ENCODE results near the gene TNFSF12. TPM values are rescaled to one million over a fixed set of nuclear protein-coding genes. Genes with fewer than 3 reads are reported as not detected.
A peak's percentile ranks its signal among the peaks of the same experiment; 100 is the strongest.
"Not testable (repeated sequence)": the region's sequence is repeated elsewhere in the genome, so short reads cannot be mapped to it uniquely, and the experiment has no call there.

TNFSF12 gene
- total RNA-seq, 1 donor from 2014 or later = 3.7 TPM

- DNase-seq (ENCODE audit: low spot score in 2 of 2) (peak; percentile 87 to 89), FAIRE-seq (no peak)
Observed at GRCh38 chr17:7583253-7584109, 34.6 kb downstream of the TNFSF12 start, which contains the start of gene MPDU1. TSS of gene MPDU1 (plus strand) at chr17:7583852. CDS start at chr17:7583863, 11 bp downstream.

GRCh38 chr17:7586673-7587419 lies 38.0 kb downstream of the TNFSF12 start:
- DNase-seq (ENCODE audit: low spot score in 2 of 2) = no peak
- FAIRE-seq = no peak

- DNase-seq (ENCODE audit: low spot score in 2 of 2) = no peak
- no peak for FAIRE-seq
Observed at GRCh38 chr17:7587420-7588151, 38.7 kb downstream of the TNFSF12 start.

- FAIRE-seq (no peak), DNase-seq (ENCODE audit: low spot score in 2 of 2) (peak in 1 of 2 donors; percentile 57)
Observed at GRCh38 chr17:7588553-7589203, 39.8 kb downstream of the TNFSF12 start.

GRCh38 chr17:7589204-7589868 lies 40.5 kb downstream of the TNFSF12 start:
- FAIRE-seq (no peak), DNase-seq (ENCODE audit: low spot score in 2 of 2) (peak; percentile 88 to 96)

- FAIRE-seq (no peak), DNase-seq (ENCODE audit: low spot score in 2 of 2) (no peak)
Observed at GRCh38 chr17:7589891-7590691, 41.2 kb downstream of the TNFSF12 start, which contains the start of gene SOX15. TSS of gene SOX15 (minus strand) at chr17:7590094. CDS start at chr17:7589676, 418 bp downstream.

GRCh38 chr17:7590743-7591142 lies 41.9 kb downstream of the TNFSF12 start:
- FAIRE-seq (no peak), DNase-seq (ENCODE audit: low spot score in 2 of 2) (no peak)

- FAIRE-seq (no peak), DNase-seq (ENCODE audit: low spot score in 2 of 2) (no peak)
Observed at GRCh38 chr17:7591596-7591995, 42.7 kb downstream of the TNFSF12 start.

- no peak for FAIRE-seq
Observed at GRCh38 chr17:7592422-7593021, 43.7 kb downstream of the TNFSF12 start.

GRCh38 chr17:7593296-7593695 lies 44.4 kb downstream of the TNFSF12 start:
- DNase-seq (ENCODE audit: low spot score in 2 of 2) (no peak), FAIRE-seq (no peak)

More at GRCh38 chr17:7592422-7593021, 43.7 kb downstream of the TNFSF12 start:
- DNase-seq (ENCODE audit: low spot score in 2 of 2) = no peak

- not testable (repeated sequence) for DNase-seq (ENCODE audit: low spot score in 2 of 2); FAIRE-seq
Observed at GRCh38 chr17:7597561-7597960, 48.7 kb downstream of the TNFSF12 start.

GRCh38 chr17:7606280-7606679 lies 57.4 kb downstream of the TNFSF12 start:
- DNase-seq (ENCODE audit: low spot score in 2 of 2) (no peak), FAIRE-seq (no peak)

Small RNAs within 50 kb of the gene (small RNA-seq; reads per million reads assigned to genes)
- gene CD68 (not detected), gene RF00019 (not detected), gene SNORA48 (not detected), gene SNORD10 (not detected)

Other genes with a start within 250 kb of the TNFSF12 start
- gene EIF5A, start 241.4 kb upstream of the TNFSF12 start, total RNA-seq = 208 TPM
- 35.5 TPM for gene GPS2, start 233.7 kb upstream of the TNFSF12 start, total RNA-seq
- gene NEURL4, start 219.7 kb upstream of the TNFSF12 start, total RNA-seq = 44.8 TPM
- 0.41 TPM for gene ACAP1, start 212.5 kb upstream of the TNFSF12 start, total RNA-seq
- gene KCTD11, start 196.9 kb upstream of the TNFSF12 start, total RNA-seq = 3.3 TPM
- not detected for gene TMEM95, start 193.9 kb upstream of the TNFSF12 start, total RNA-seq
- gene TNK1, start 168.0 kb upstream of the TNFSF12 start, total RNA-seq = 0.82 TPM
- 10.6 TPM for gene PLSCR3, start 154.5 kb upstream of the TNFSF12 start, total RNA-seq
- 80.3 TPM for gene TMEM256, start 145.0 kb upstream of the TNFSF12 start, total RNA-seq
- gene NLGN2, start 141.2 kb upstream of the TNFSF12 start, total RNA-seq = 8.2 TPM
- not detected for gene SPEM1, start 128.7 kb upstream of the TNFSF12 start, total RNA-seq
- gene SPEM2, start 123.4 kb upstream of the TNFSF12 start, total RNA-seq = not detected
- not detected for gene SPEM3, start 120.2 kb upstream of the TNFSF12 start, total RNA-seq
- gene TMEM102, start 113.6 kb upstream of the TNFSF12 start, total RNA-seq = 2.0 TPM
- gene FGF11, start 109.5 kb upstream of the TNFSF12 start, total RNA-seq = 5.3 TPM
- 16.7 TPM for gene CHRNB1, start 104.0 kb upstream of the TNFSF12 start, total RNA-seq
- gene ZBTB4, start 69.4 kb upstream of the TNFSF12 start, total RNA-seq = 11.8 TPM
- not detected for gene SLC35G6, start 67.6 kb upstream of the TNFSF12 start, total RNA-seq
- gene POLR2A, start 64.7 kb upstream of the TNFSF12 start, total RNA-seq = 33.0 TPM
- 1.2 TPM for gene TNFSF13, start 9.7 kb downstream of the TNFSF12 start, total RNA-seq
- gene SENP3, start 12.9 kb downstream of the TNFSF12 start, total RNA-seq = 102 TPM
- 1.2 TPM for gene CD68, start 30.6 kb downstream of the TNFSF12 start, total RNA-seq
- gene MPDU1, start 34.8 kb downstream of the TNFSF12 start, total RNA-seq = 35.1 TPM
- gene SOX15, start 41.0 kb downstream of the TNFSF12 start, total RNA-seq = 1.2 TPM
- 68.1 TPM for gene FXR2, start 65.8 kb downstream of the TNFSF12 start, total RNA-seq
- 31.4 TPM for gene SAT2, start 78.8 kb downstream of the TNFSF12 start, total RNA-seq
- gene SHBG, start 81.1 kb downstream of the TNFSF12 start, total RNA-seq = not detected
- gene ATP1B2, start 101.9 kb downstream of the TNFSF12 start, total RNA-seq = 8.2 TPM
- 6.9 TPM for gene TP53, start 138.4 kb downstream of the TNFSF12 start, total RNA-seq
- 11.8 TPM for gene WRAP53, start 139.4 kb downstream of the TNFSF12 start, total RNA-seq
- 17.5 TPM for gene EFNB3, start 156.1 kb downstream of the TNFSF12 start, total RNA-seq
- gene DNAH2, start 168.7 kb downstream of the TNFSF12 start, total RNA-seq = 1.2 TPM

Data from frontal cortex (tissue), 4 donors.